Right lobe of liver (tissue), 4 donors: ENCODE measurements around the gene RAB6C.
"Not testable (repeated sequence)": the region's sequence is repeated elsewhere in the genome, so short reads cannot be mapped to it uniquely, and the experiment has no call there.

Source experiments
- CTCF ChIP-seq, 4 donors: fragments of 200-600 bp in 3 of 4; fragments of 450-650 bp in 1 of 4; IDR thresholded peaks; one replicate each; pipeline versions ENCODE4 v1.5.1 to v1.8.0; 2016 to 2022; ENCODE audit warnings: antibody characterized with exemption in 4 of 4, mild to moderate bottlenecking in 2 of 4
- POLR2A ChIP-seq: fragments of 450-650 bp; IDR thresholded peaks from one replicate; pipeline ENCODE4 v1.6.1; 2017; ENCODE audit warnings: antibody characterized with exemption, mild to moderate bottlenecking
- donor health status: DM: no; HTN: no; CAD: no.
- donor health status: DM: no; HTN: no; CAD: no.
- donor health status: DM: no; HTN: yes; CAD: no.

- not testable (repeated sequence) for TF ChIP-seq CTCF (IDR thresholded peaks at IDR 0.05); POLR2A
Observed at GRCh38 chr2:130005862-130006261, 26.4 kb downstream of the RAB6C start.
